Suprapubic skin (tissue), 4 donors: ENCODE results near the gene DGKE. TPM values are rescaled to one million over a fixed set of nuclear protein-coding genes. Genes with fewer than 3 reads are reported as not detected.

ENCODE experiments used
- DNase-seq, 2 donors: peaks; one replicate each; pipeline ENCODE4 v3.0.0-alpha.2; 2019; ENCODE audit warnings: low spot score in 2 of 2
- H3K27ac ChIP-seq: fragments of 200-600 bp; sonication (generic); one replicate; pipeline ENCODE4 v1.5.1; 2019
- H3K27me3 ChIP-seq: fragments of 200-600 bp; sonication (generic); one replicate; pipeline ENCODE4 v1.5.1; 2019
- H3K36me3 ChIP-seq: fragments of 200-600 bp; sonication (generic); one replicate; pipeline ENCODE4 v1.5.1; 2019
- H3K4me1 ChIP-seq: fragments of 200-600 bp; sonication (generic); one replicate; pipeline ENCODE4 v1.5.1; 2019
- H3K4me3 ChIP-seq: fragments of 200-600 bp; sonication (generic); one replicate; pipeline ENCODE4 v1.5.1; 2019; ENCODE audit warnings: mild to moderate bottlenecking
- H3K9me3 ChIP-seq: fragments of 200-600 bp; sonication (generic); one replicate; pipeline ENCODE4 v1.5.1; 2019
- CTCF ChIP-seq, 2 donors: fragments of 200-600 bp in 1 of 2; fragments of 450-650 bp in 1 of 2; sonication (generic) in 1 of 2; IDR thresholded peaks; one replicate each; pipeline ENCODE4 v1.5.1; 2016 to 2019; ENCODE audit warnings: antibody characterized with exemption in 2 of 2, mild to moderate bottlenecking in 1 of 2, moderate library complexity in 1 of 2
- EP300 ChIP-seq: sonication (generic); formaldehyde crosslinking; IDR thresholded peaks from one replicate; pipeline ENCODE4 v1.6.1; 2017; ENCODE audit warnings: antibody characterized with exemption
- POLR2A ChIP-seq, 2 donors: fragments of 450-650 bp; IDR thresholded peaks; one replicate each; pipeline ENCODE4 v1.6.1; 2017; ENCODE audit warnings: antibody characterized with exemption in 2 of 2, mild to moderate bottlenecking in 2 of 2, moderate library complexity in 2 of 2
- POLR2AphosphoS5 ChIP-seq, 3 donors: sonication (generic); formaldehyde crosslinking; IDR thresholded peaks; one replicate each; pipeline ENCODE4 v1.6.1; 2017; ENCODE audit warnings: antibody characterized with exemption in 3 of 3
- WGBS: methylation state at CpG from one replicate; pipeline ENCODE4 v1.1.5; 2018; 5-methylcytosine and 5-hydroxymethylcytosine counted together
- total RNA-seq, 4 donors: library from RNA; depleted of rRNA; stranded (reverse); fragments of >200 nt; gene quantifications; one replicate each; pipeline ENCODE4 v1.1.0, GENCODE V29; 2016

Gene DGKE
- total RNA-seq, 4 donors from 2014 or later: 3.4 to 7.7 (median 5.9) TPM

- DNase-seq: no peak
- H3K36me3 ChIP-seq: no peaks in the 10 kb centered on the region
- TF ChIP-seq POLR2A (IDR thresholded peaks at IDR 0.05): no peak
- TF ChIP-seq CTCF (IDR thresholded peaks at IDR 0.05): no peak
- no peak for TF ChIP-seq EP300
- TF ChIP-seq POLR2AphosphoS5 (IDR thresholded peaks at IDR 0.05): no peak
- no peak overlapping the region for H3K27ac ChIP-seq
- no peaks in the 10 kb centered on the region for H3K9me3 ChIP-seq
- no peak overlapping the region for H3K4me3 ChIP-seq
- 51% methylated on average over 3 of the region's 3 CpGs for WGBS
- H3K4me1 ChIP-seq: no peaks in the 10 kb centered on the region
- no peaks in the 10 kb centered on the region for H3K27me3 ChIP-seq
Observed at GRCh38 chr17:56793957-56794356, 40.0 kb upstream of the DGKE start.

GRCh38 chr17:56795221-56795865, 38.6 kb upstream of the DGKE start:
- no peak for DNase-seq
- no peak for TF ChIP-seq CTCF (IDR thresholded peaks at IDR 0.05)
- no peak for TF ChIP-seq POLR2AphosphoS5 (IDR thresholded peaks at IDR 0.05)
- TF ChIP-seq POLR2A (IDR thresholded peaks at IDR 0.05): no peak
- no peak for TF ChIP-seq EP300
- no peak overlapping the region for H3K27ac ChIP-seq
- H3K27me3 ChIP-seq: no peaks in the 10 kb centered on the region
- no peaks in the 10 kb centered on the region for H3K4me1 ChIP-seq
- WGBS: 83% methylated on average over 5 of the region's 5 CpGs
- H3K9me3 ChIP-seq: no peaks in the 10 kb centered on the region
- no peaks in the 10 kb centered on the region for H3K36me3 ChIP-seq
- H3K4me3 ChIP-seq: no peak overlapping the region

- WGBS: 94% methylated on average over 8 of the region's 8 CpGs
- no peaks in the 10 kb centered on the region for H3K4me1 ChIP-seq
- H3K9me3 ChIP-seq: no peaks in the 10 kb centered on the region
- no peaks in the 10 kb centered on the region for H3K27me3 ChIP-seq
- H3K36me3 ChIP-seq: no peaks in the 10 kb centered on the region
- DNase-seq: peak in 1 of 2 donors; percentile 55
- H3K27ac ChIP-seq: no peak overlapping the region
- H3K4me3 ChIP-seq: no peak overlapping the region
- no peak for TF ChIP-seq POLR2AphosphoS5 (IDR thresholded peaks at IDR 0.05)
- no peak for TF ChIP-seq CTCF (IDR thresholded peaks at IDR 0.05)
- no peak for TF ChIP-seq EP300
- TF ChIP-seq POLR2A (IDR thresholded peaks at IDR 0.05): no peak
Observed at GRCh38 chr17:56796536-56796935, 37.4 kb upstream of the DGKE start.

- WGBS: 29% methylated on average over 4 of the region's 4 CpGs
- TF ChIP-seq POLR2AphosphoS5 (IDR thresholded peaks at IDR 0.05) (no peak), CTCF (IDR thresholded peaks at IDR 0.05) (no peak), POLR2A (IDR thresholded peaks at IDR 0.05) (no peak), EP300 (no peak)
- no peaks in the 10 kb centered on the region for H3K9me3 ChIP-seq
- no peaks in the 10 kb centered on the region for H3K4me1 ChIP-seq
- H3K27me3 ChIP-seq: no peaks in the 10 kb centered on the region
- H3K4me3 ChIP-seq: no peak overlapping the region
- DNase-seq: no peak
- no peaks in the 10 kb centered on the region for H3K36me3 ChIP-seq
- no peak overlapping the region for H3K27ac ChIP-seq
Observed at GRCh38 chr17:56798916-56799315, 35.0 kb upstream of the DGKE start.

- 79% methylated on average over 4 of the region's 4 CpGs for WGBS
- Histone ChIP-seq H3K4me3 (no peak overlapping the region), H3K36me3 (no peaks in the 10 kb centered on the region), H3K4me1 (no peaks in the 10 kb centered on the region), H3K9me3 (no peaks in the 10 kb centered on the region), H3K27ac (no peak overlapping the region), H3K27me3 (no peaks in the 10 kb centered on the region)
- no peak for DNase-seq
- TF ChIP-seq POLR2AphosphoS5 (IDR thresholded peaks at IDR 0.05) (no peak), EP300 (no peak), POLR2A (IDR thresholded peaks at IDR 0.05) (no peak), CTCF (IDR thresholded peaks at IDR 0.05) (no peak)
Observed at GRCh38 chr17:56801459-56802178, 32.3 kb upstream of the DGKE start.
